Activated CD8-positive, alpha-beta memory T cell treated with anti-CD3 and anti-CD28 coated beads, Interleukin-2, amount 50 U/mL, for 24 hours (primary cell): Measurements from ENCODE around the gene UBIAD1.
"Not testable (repeated sequence)": the region's sequence is repeated elsewhere in the genome, so short reads cannot be mapped to it uniquely, and the experiment has no call there.

Experiments used
- DNase-seq: peaks from one replicate; pipeline ENCODE4 v3.0.0-alpha.2; 2020; ENCODE audit errors: extremely low read depth

The UBIAD1 gene

GRCh38 chr1:11279630-11280029, 6.6 kb downstream of the UBIAD1 start:
- DNase-seq: no peak

- DNase-seq: no peak
Measured at GRCh38 chr1:11280719-11281376, 7.8 kb downstream of the UBIAD1 start.

GRCh38 chr1:11281518-11282331, 8.7 kb downstream of the UBIAD1 start:
- DNase-seq: no peak

GRCh38 chr1:11283151-11283550, 10.2 kb downstream of the UBIAD1 start:
- no peak for DNase-seq

- DNase-seq: no peak
Measured at GRCh38 chr1:11284784-11285183, 11.8 kb downstream of the UBIAD1 start.

- DNase-seq: no peak
Measured at GRCh38 chr1:11285883-11286734, 13.1 kb downstream of the UBIAD1 start.

- no peak for DNase-seq
Measured at GRCh38 chr1:11286735-11287410, 13.9 kb downstream of the UBIAD1 start.

GRCh38 chr1:11289064-11289463, 16.1 kb downstream of the UBIAD1 start:
- DNase-seq: no peak

GRCh38 chr1:11291049-11291448, 18.1 kb downstream of the UBIAD1 start:
- no peak for DNase-seq

- no peak for DNase-seq
Measured at GRCh38 chr1:11293856-11294255, 20.9 kb downstream of the UBIAD1 start.

GRCh38 chr1:11294951-11295350, 22.0 kb downstream of the UBIAD1 start:
- DNase-seq: no peak

- DNase-seq: no peak
Measured at GRCh38 chr1:11295905-11296304, 22.9 kb downstream of the UBIAD1 start.

GRCh38 chr1:11297774-11298173, 24.8 kb downstream of the UBIAD1 start:
- DNase-seq: not testable (repeated sequence)

- no peak for DNase-seq
Measured at GRCh38 chr1:11298390-11299224, 25.6 kb downstream of the UBIAD1 start.

GRCh38 chr1:11299225-11299574, 26.2 kb downstream of the UBIAD1 start:
- no peak for DNase-seq

- DNase-seq: no peak
Measured at GRCh38 chr1:11301601-11302000, 28.6 kb downstream of the UBIAD1 start.

- no peak for DNase-seq
Measured at GRCh38 chr1:11302366-11302765, 29.4 kb downstream of the UBIAD1 start.

GRCh38 chr1:11305516-11305915, 32.5 kb downstream of the UBIAD1 start:
- DNase-seq: not testable (repeated sequence)

GRCh38 chr1:11307852-11308251, 34.9 kb downstream of the UBIAD1 start:
- no peak for DNase-seq

GRCh38 chr1:11308699-11309224, 35.8 kb downstream of the UBIAD1 start:
- DNase-seq: no peak

GRCh38 chr1:11309385-11309784, 36.4 kb downstream of the UBIAD1 start:
- no peak for DNase-seq
